Activated CD4-positive, alpha-beta memory T cell treated with anti-CD3 and anti-CD28 coated beads for 36 hours (primary cell): ENCODE results near the gene ATP6V0A1. TPM values are rescaled to one million over a fixed set of nuclear protein-coding genes. Genes with fewer than 3 reads are reported as not detected.
"Not testable (repeated sequence)": the region's sequence is repeated elsewhere in the genome, so short reads cannot be mapped to it uniquely, and the experiment has no call there.

Source experiments
- CTCF ChIA-PET: fragments of 350-600 bp; sonication (Branson Sonifier 250); formaldehyde crosslinking; loops from one replicate; lab custom pipeline; 2021; ENCODE audit warnings: antibody characterized with exemption, inconsistent platforms; lab: Charles Lee
- POLR2A ChIA-PET: fragments of 350-600 bp; sonication (Branson Sonifier 250); formaldehyde crosslinking; loops from one replicate; lab custom pipeline; 2021; ENCODE audit warnings: antibody characterized with exemption; lab: Charles Lee
- DNase-seq: peaks from one replicate; pipeline ENCODE4 v3.0.0-alpha.2; 2020
- H3K27ac Mint-ChIP-seq: one replicate; pipeline ENCODE4 v1.8.0; 2021; ENCODE audit warnings: mixed read lengths
- H3K27me3 Mint-ChIP-seq: one replicate; pipeline ENCODE4 v1.8.0; 2021; ENCODE audit warnings: mixed read lengths
- H3K36me3 Mint-ChIP-seq: one replicate; pipeline ENCODE4 v1.8.0; 2021; ENCODE audit warnings: mixed read lengths
- H3K4me1 Mint-ChIP-seq: one replicate; pipeline ENCODE4 v1.8.0; 2021; ENCODE audit warnings: low read depth, mixed read lengths
- H3K4me3 Mint-ChIP-seq: one replicate; pipeline ENCODE4 v1.8.0; 2021; ENCODE audit warnings: mild to moderate bottlenecking, mixed read lengths
- H3K9me3 Mint-ChIP-seq: one replicate; pipeline ENCODE4 v1.8.0; 2021; ENCODE audit warnings: mixed read lengths
- intact Hi-C: fragments of 100-400 bp; cut with micrococcal nuclease; formaldehyde crosslinking; loops from one replicate; pipeline ENCODE4 v1.15.1; 2023
- total RNA-seq, 2 experiments: library from RNA; stranded (reverse); gene quantifications; one replicate each; pipeline ENCODE4 v1.2.3, GENCODE V29; 2021

ATP6V0A1 gene
- total RNA-seq, 2 experiments from 2014 or later, result 12.0 to 13.2 TPM

DNA sequence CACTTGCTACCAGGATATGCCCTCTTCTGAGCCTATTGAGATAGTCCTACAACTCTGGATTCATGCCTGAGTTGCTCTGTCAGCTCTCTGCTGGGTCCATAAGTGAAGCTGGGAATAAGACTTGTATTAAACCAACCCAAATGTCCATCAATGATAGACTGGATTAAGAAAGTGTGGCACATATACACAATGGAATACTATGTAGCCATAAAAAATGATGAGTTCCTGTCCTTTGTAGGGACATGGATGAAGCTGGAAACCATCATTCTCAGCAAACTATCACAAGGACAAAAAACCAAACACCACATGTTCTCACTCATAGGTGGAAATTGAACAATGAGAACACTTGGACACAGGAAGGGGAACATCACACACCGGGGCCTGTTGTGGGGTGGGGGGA lies 19.1 kb downstream of the ATP6V0A1 start:
- intact Hi-C loops, CTCF ChIA-PET, POLR2A ChIA-PET, H3K27me3 Mint-ChIP-seq, H3K9me3 Mint-ChIP-seq, H3K27ac Mint-ChIP-seq, DNase-seq, H3K4me1 Mint-ChIP-seq, H3K4me3 Mint-ChIP-seq: not testable (repeated sequence)
- peaks cover 27% of the 10 kb centered on the region for H3K36me3 Mint-ChIP-seq

DNA sequence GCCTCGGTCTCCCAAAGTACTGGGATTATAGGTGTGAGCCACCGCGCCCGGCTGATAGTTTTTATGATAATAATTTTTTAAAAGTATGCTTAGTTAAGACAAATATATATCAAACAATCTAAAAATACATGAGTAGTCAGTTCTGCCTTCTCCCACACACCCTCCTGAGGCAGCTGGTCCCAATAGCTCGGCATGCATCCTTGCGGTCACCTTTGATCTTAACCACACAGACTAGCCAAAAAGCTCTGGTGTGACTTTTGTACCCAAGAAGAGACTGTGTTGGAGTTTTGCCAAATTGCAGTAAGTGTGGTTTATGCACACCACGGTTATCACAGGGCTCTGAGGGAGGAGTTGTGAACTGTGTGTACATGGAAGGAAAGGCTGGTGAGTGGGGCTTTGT lies 25.6 kb downstream of the ATP6V0A1 start:
- Mint-ChIP-seq H3K27me3 (peaks cover 2% of the 10 kb centered on the region), H3K27ac (peak overlapping the region; percentile 28), H3K36me3 (peaks cover 17% of the 10 kb centered on the region), H3K4me1 (peaks cover 23% of the 10 kb centered on the region), H3K4me3 (no peak overlapping the region), H3K9me3 (no peaks in the 10 kb centered on the region)
- POLR2A ChIA-PET, result interaction anchor here (1.0 kb wide), 1 partner anchor 304 kb away, joined by 4 read pairs; the partner anchor contains the start of gene KCNH4
- peak; percentile 88 for DNase-seq
- intact Hi-C loops, result loop anchor here (1.0 to 2.0 kb wide), 2 partner anchors 26 to 40 kb away; partner anchors contain the start of gene ATP6V0A1
- CTCF ChIA-PET, result interaction anchor here (0.6 kb wide), 2 partner anchors 35 to 406 kb away, joined by 3 read pairs; no protein-coding TSS in a partner anchor

DNA sequence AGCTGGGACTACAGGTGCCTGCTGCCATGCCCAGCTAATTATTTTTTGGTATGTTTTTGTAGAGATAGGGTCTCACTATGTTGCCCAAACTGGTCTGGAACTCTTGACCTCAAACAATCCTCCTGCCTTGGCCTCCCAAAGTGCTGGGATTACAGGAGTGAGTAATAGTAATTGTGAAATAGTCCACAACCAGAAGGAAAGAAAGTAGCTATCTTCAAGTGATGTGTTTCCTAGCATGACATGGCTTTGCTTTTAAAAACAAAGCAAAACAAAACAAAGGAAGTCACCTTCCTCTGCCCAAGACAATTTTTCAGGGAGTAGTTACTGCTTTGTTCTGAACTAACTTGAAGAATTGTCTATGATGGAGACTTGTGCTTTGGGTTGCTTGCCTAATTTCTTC lies 27.0 kb downstream of the ATP6V0A1 start:
- H3K4me3 Mint-ChIP-seq, result no peak overlapping the region
- CTCF ChIA-PET, result interaction anchor here (1.0 to 1.8 kb wide), 4 partner anchors 32 to 46 kb away, joined by 3 to 4 read pairs (median 4); no protein-coding TSS in a partner anchor
- DNase-seq, result no peak
- H3K36me3 Mint-ChIP-seq, result peaks cover 22% of the 10 kb centered on the region
- H3K27me3 Mint-ChIP-seq, result peaks cover 2% of the 10 kb centered on the region
- intact Hi-C loops, result loop anchor here (2.0 kb wide), 1 partner anchor 27 kb away; the partner anchor contains the start of gene ATP6V0A1
- no peaks in the 10 kb centered on the region for H3K9me3 Mint-ChIP-seq
- no peak overlapping the region for H3K27ac Mint-ChIP-seq
- POLR2A ChIA-PET, result no interaction called here
- peaks cover 23% of the 10 kb centered on the region for H3K4me1 Mint-ChIP-seq

DNA sequence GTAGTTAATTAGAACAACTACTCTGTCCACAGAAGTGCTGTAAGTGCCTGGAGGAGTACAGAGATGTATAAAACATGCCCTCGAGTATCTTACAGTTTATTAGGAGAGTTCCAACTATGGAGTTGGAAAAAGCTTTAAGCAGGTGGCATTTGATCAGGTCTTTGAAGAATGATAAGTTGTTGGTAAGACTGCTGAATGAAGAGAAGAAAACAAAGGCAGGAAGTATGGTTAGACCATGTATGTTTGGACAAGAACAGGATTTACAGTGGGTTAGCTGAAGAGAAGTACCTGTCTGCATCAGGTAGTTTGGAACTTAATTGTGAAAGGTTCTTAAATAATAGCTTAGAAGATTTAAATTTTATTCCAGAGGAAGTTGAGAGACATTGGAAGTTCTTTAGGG lies 29.4 kb downstream of the ATP6V0A1 start:
- peaks cover 2% of the 10 kb centered on the region for H3K27me3 Mint-ChIP-seq
- peaks cover 23% of the 10 kb centered on the region for H3K4me1 Mint-ChIP-seq
- peaks cover 21% of the 10 kb centered on the region for H3K36me3 Mint-ChIP-seq
- H3K4me3 Mint-ChIP-seq, result no peak overlapping the region
- no peaks in the 10 kb centered on the region for H3K9me3 Mint-ChIP-seq
- DNase-seq, result no peak
- H3K27ac Mint-ChIP-seq, result no peak overlapping the region
- ChIA-PET POLR2A (no interaction called here), CTCF (interaction anchor here (0.7 to 1.8 kb wide), 4 partner anchors 11 to 48 kb away, joined by 3 to 5 read pairs (median 4); no protein-coding TSS in a partner anchor)
- intact Hi-C loops, result no loop called here

DNA sequence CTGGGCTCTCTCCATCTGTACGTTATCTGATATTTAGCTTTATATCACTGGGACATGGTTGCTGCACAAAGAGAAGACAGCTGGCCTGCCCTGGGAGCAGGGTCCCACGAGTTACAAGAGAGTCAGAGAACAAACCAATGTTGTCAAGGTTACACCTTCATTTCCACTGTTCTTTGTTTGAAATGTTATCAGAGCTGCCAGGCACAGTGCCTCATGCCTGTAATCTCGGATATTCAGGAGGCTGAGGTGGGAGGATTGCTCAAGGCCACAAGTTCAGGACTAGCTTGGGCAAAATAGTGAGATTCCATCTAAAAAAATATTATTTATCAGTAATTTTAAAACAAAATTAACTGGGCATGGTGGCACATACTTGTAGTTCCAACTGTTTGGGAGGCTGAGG lies 34.6 kb downstream of the ATP6V0A1 start:
- POLR2A ChIA-PET, result no interaction called here
- Mint-ChIP-seq H3K36me3 (peaks cover 25% of the 10 kb centered on the region), H3K9me3 (no peaks in the 10 kb centered on the region), H3K27ac (no peak overlapping the region), H3K4me3 (no peak overlapping the region), H3K27me3 (no peaks in the 10 kb centered on the region), H3K4me1 (no peaks in the 10 kb centered on the region)
- CTCF ChIA-PET, result interaction anchor here (0.9 to 1.2 kb wide), 2 partner anchors 24 to 52 kb away, joined by 3 to 4 read pairs; no protein-coding TSS in a partner anchor
- no peak for DNase-seq
- intact Hi-C loops, result no loop called here

DNA sequence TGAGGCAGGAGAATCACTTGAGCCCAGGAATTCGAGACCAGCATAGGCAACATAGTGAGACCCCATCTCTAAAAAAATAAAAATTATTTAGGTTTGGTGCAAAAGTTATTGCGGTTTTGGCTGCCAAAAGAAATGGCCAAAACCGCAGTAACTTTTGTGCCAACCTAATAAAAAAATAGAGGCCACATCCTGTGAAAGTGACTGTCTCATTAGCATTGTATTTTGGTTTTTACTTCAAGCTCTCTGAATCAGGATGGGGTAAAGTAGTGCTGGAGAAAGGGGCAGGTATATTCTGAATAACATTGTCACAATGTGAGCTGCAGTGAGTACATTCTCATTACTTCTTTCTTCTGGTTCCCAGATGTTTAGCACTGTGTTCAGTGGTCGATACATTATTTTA lies 36.0 kb downstream of the ATP6V0A1 start:
- H3K4me3 Mint-ChIP-seq, result no peak overlapping the region
- ChIA-PET CTCF (interaction anchor here (1.4 to 1.8 kb wide), 2 partner anchors 33 to 331 kb away, joined by 3 to 4 read pairs; no protein-coding TSS in a partner anchor), POLR2A (interaction anchor here (0.7 kb wide), 1 partner anchor 329 kb away, joined by 3 read pairs; the partner anchor contains the start of gene BECN1)
- DNase-seq, result no peak
- no peaks in the 10 kb centered on the region for H3K27me3 Mint-ChIP-seq
- H3K36me3 Mint-ChIP-seq, result peaks cover 22% of the 10 kb centered on the region
- intact Hi-C loops, result no loop called here
- H3K27ac Mint-ChIP-seq, result no peak overlapping the region
- no peaks in the 10 kb centered on the region for H3K9me3 Mint-ChIP-seq
- no peaks in the 10 kb centered on the region for H3K4me1 Mint-ChIP-seq

DNA sequence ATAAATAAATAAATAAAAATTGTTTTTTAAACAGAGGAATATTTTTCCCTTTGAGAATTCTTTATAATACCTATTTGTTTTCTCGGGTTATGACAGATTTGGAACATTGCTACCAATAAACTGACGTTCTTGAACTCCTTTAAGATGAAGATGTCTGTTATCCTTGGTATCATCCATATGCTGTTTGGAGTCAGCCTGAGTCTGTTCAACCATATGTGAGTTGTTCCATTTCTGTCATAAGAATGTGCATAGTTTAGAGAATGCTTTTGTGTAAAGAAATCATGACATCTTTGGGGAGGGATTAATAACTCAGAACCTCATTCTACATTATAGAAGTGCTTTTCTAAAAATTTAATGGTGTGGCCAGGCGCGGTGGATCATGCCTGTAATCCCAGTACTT lies 40.1 kb downstream of the ATP6V0A1 start:
- Mint-ChIP-seq H3K4me1 (no peaks in the 10 kb centered on the region), H3K36me3 (peaks cover 15% of the 10 kb centered on the region), H3K9me3 (no peaks in the 10 kb centered on the region), H3K27me3 (no peaks in the 10 kb centered on the region), H3K4me3 (no peak overlapping the region), H3K27ac (no peak overlapping the region)
- CTCF ChIA-PET, result interaction anchor here (0.6 kb wide), 1 partner anchor 59 kb away, joined by 3 read pairs; no protein-coding TSS in a partner anchor
- intact Hi-C loops, result no loop called here
- POLR2A ChIA-PET, result no interaction called here
- no peak for DNase-seq

DNA sequence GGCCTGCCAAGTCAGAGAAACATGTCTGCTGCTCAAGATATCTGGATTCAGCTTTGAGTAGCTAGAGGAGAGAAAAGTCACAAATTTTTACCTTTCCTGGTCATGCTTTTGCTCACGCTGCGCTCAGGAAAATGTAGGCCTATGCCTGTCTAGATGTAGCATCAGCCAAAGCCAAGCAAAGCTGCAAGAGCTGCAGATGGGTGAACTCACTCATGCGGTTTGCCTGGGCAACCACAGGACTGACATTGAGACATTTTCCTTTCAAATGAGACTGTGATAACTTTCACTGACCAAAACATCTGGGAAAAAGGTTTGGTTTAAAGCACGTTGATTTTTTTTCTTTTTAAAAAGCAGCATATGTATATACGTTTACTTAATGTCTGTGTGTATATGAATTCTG lies 43.4 kb downstream of the ATP6V0A1 start:
- peaks cover 2% of the 10 kb centered on the region for H3K36me3 Mint-ChIP-seq
- intact Hi-C loops, result no loop called here
- ChIA-PET CTCF (interaction anchor here (0.6 kb wide), 1 partner anchor 539 kb away, joined by 3 read pairs; no protein-coding TSS in a partner anchor), POLR2A (no interaction called here)
- no peak overlapping the region for H3K27ac Mint-ChIP-seq
- no peaks in the 10 kb centered on the region for H3K9me3 Mint-ChIP-seq
- H3K4me1 Mint-ChIP-seq, result no peaks in the 10 kb centered on the region
- H3K27me3 Mint-ChIP-seq, result no peaks in the 10 kb centered on the region
- DNase-seq, result no peak
- H3K4me3 Mint-ChIP-seq, result no peak overlapping the region

DNA sequence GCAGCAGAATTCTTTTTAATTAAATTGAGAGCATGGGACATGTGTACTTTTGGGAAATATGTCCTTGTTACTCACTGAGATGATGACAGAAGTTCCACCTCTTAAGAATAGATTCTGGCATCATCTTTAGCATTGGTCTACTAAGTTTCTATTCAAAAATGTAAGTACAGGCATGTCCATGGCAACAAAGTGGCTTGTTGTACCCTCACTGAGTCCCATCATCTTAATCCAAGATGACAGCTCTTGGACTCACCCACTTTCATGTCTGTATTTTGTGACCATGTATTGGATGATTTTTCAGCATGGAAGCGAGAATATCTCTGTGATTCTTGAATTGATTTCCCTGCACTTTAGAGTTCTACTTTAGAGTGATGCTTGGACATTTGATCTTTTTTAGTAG lies 44.2 kb downstream of the ATP6V0A1 start:
- Mint-ChIP-seq H3K9me3 (no peaks in the 10 kb centered on the region), H3K27me3 (no peaks in the 10 kb centered on the region), H3K36me3 (peaks cover 2% of the 10 kb centered on the region), H3K4me3 (no peak overlapping the region), H3K4me1 (no peaks in the 10 kb centered on the region), H3K27ac (no peak overlapping the region)
- no peak for DNase-seq
- intact Hi-C loops, result no loop called here
- POLR2A ChIA-PET, result no interaction called here
- CTCF ChIA-PET, result no interaction called here

DNA sequence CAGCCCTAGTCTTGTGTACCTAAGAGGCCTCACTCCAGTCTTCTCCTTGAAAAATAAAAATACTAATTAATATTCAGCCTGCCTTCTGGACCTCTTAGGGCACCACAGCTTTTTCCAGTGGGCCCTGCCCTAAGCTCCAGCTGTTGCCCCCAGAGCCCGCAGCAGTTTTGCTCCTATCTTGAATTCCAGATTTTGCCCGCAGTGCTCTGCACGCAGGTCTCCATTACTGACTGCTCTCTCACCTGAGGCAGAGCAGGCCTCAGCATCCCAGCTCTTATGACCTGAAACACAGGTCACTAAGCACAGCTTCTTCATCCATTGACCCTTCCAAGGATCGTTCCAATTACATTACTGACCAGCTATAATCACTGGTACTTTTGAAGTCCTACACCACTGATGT lies 49.0 kb downstream of the ATP6V0A1 start:
- Mint-ChIP-seq H3K27me3 (no peaks in the 10 kb centered on the region), H3K4me1 (no peaks in the 10 kb centered on the region), H3K4me3 (no peak overlapping the region), H3K36me3 (no peaks in the 10 kb centered on the region), H3K9me3 (no peaks in the 10 kb centered on the region), H3K27ac (no peak overlapping the region)
- no peak for DNase-seq
- ChIA-PET POLR2A (interaction anchor here (0.6 kb wide), 1 partner anchor 37 kb away, joined by 3 read pairs; no protein-coding TSS in a partner anchor), CTCF (interaction anchor here (1.3 kb wide), 1 partner anchor 11 kb away, joined by 3 read pairs; no protein-coding TSS in a partner anchor)
- intact Hi-C loops, result no loop called here

DNA sequence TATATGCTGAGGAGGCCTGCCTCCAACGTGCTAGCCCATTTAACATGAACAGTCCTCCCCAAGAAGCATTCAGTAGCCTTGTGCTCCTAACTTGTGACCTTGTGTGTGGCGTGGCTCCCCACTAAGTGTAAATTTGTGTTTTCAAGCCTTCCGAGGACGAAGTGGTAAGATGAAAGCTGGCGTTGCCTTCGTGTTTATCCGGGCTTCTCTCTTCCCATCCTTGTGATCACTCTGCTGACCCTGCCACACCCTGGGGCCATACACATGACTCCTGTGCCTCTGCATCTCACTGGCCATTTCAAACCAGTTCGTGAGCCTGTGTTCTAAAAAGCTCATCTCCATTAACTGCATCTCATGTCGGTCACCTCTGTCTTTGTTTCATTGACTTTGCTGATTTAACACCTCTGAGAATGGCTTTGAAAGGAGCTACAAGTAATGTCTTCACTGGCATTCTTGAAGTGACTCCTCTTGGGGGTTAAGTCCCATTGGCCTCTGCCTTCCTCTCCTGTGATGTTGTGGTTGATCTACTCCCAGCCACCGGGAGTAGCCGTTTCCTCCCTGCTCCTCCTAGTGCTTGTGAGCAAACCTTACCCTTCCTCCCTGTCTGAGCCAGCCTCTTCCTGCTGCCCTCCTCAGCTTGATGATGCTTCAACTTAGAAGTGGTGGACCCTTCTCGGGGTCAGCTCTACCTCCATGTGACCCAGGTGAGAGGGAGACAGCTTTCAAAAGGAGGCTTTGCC lies 49.9 kb downstream of the ATP6V0A1 start:
- no peak overlapping the region for H3K27ac Mint-ChIP-seq
- ChIA-PET POLR2A (interaction anchor here (0.5 kb wide), 1 partner anchor 79 kb away, joined by 4 read pairs; no protein-coding TSS in a partner anchor), CTCF (no interaction called here)
- no peaks in the 10 kb centered on the region for H3K36me3 Mint-ChIP-seq
- intact Hi-C loops, result no loop called here
- no peaks in the 10 kb centered on the region for H3K4me1 Mint-ChIP-seq
- no peak for DNase-seq
- no peak overlapping the region for H3K4me3 Mint-ChIP-seq
- no peaks in the 10 kb centered on the region for H3K9me3 Mint-ChIP-seq
- no peaks in the 10 kb centered on the region for H3K27me3 Mint-ChIP-seq

DNA sequence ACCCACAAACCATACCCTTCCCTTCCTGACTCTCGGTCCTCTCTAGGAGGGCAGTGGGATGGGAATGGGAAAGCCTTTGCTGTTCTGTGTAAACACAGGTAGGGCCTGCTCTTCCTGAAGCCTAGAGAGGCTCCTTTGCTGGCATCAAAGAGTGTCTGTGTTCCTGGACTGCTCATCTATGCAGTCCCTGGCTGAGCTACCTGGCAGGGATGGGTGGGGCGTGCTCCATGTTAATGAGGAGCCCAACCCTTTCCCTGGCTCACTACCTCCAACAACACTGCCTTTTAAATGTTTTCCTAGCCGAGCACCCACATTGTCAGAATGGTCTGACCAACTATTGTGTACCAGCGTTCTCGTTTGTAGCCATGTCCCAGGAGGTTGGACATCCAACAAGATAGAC lies 50.7 kb downstream of the ATP6V0A1 start:
- H3K9me3 Mint-ChIP-seq, result no peaks in the 10 kb centered on the region
- CTCF ChIA-PET, result no interaction called here
- intact Hi-C loops, result no loop called here
- H3K4me1 Mint-ChIP-seq, result no peaks in the 10 kb centered on the region
- no peak overlapping the region for H3K4me3 Mint-ChIP-seq
- no peaks in the 10 kb centered on the region for H3K27me3 Mint-ChIP-seq
- DNase-seq, result no peak
- H3K36me3 Mint-ChIP-seq, result no peaks in the 10 kb centered on the region
- no peak overlapping the region for H3K27ac Mint-ChIP-seq
- POLR2A ChIA-PET, result no interaction called here
